ENCODE measurements around the gene MTOR. TPM values are rescaled to one million over a fixed set of nuclear protein-coding genes. Genes with fewer than 3 reads are reported as not detected.
A peak's percentile ranks its signal among the peaks of the same experiment; 100 is the strongest.

MTOR gene
- polyA plus RNA-seq, 1 of the 3 experiments (the other 2 are of a cell fraction): 20.9 TPM

GRCh38 chr1:11196945-11197344 lies 65.4 kb downstream of the MTOR start:
- Histone ChIP-seq H3K9me3 (no peaks in the 10 kb centered on the region), H3K4me2 (no peak overlapping the region), H4K20me1 (ENCODE audit: insufficient read depth) (no peaks in the 10 kb centered on the region), H3K4me1 (ENCODE audit: control insufficient read depth in 1 of 2, insufficient read depth in 2 of 2, low read depth in 1 of 2, low read length in 1 of 2) (peaks cover 0 to 10% of the 10 kb centered on the region in 2 experiments; a peak in 2 of 4 replicates), H3K36me3 (replicated peaks in 1 of 2; ENCODE audit: control insufficient read depth in 1 of 2, insufficient read depth in 2 of 2, low read length in 1 of 2) (peaks cover 26 to 56% of the 10 kb centered on the region in 2 experiments), H3K9me2 (no peaks in the 10 kb centered on the region), H2AFZ (ENCODE audit: low read depth) (no peak overlapping the region), H3K27me3 (ENCODE audit: insufficient read depth) (no peaks in the 10 kb centered on the region), H3K27ac (ENCODE audit: low read depth in 2 of 2, low read length in 1 of 2) (no peak overlapping the region), H3K9ac (no peak overlapping the region), H3F3A (replicated peaks; ENCODE audit: insufficient read depth) (no peaks in the 10 kb centered on the region), H3K79me2 (ENCODE audit: insufficient read depth) (no peaks in the 10 kb centered on the region; the same call in 1 of the 2 replicates), H3K4me3 (ENCODE audit: low read depth in 2 of 2, low read length in 1 of 2) (no peak overlapping the region)
- no peak for DNase-seq
- no peak for TF ChIP-seq MAX (IDR thresholded peaks at IDR 0.05; ENCODE audit: low read depth)
- POLR2A ChIA-PET: interaction anchor here (0.6 kb wide), 1 partner anchor 38 kb away, joined by 3 read pairs; no protein-coding TSS in a partner anchor
- WGBS (ENCODE audit: low lambda C conversion rate): 94% methylated on average over 2 of the region's 2 CpGs
- CTCF ChIA-PET: interaction anchor here (0.9 to 3.6 kb wide), 3 partner anchors 12 to 159 kb away, joined by 3 to 18 read pairs (median 3); no protein-coding TSS in a partner anchor

- no peak overlapping the region for H2AFZ ChIP-seq (ENCODE audit: low read depth)
- H3K9me2 ChIP-seq: no peaks in the 10 kb centered on the region
- no peaks in the 10 kb centered on the region for H4K20me1 ChIP-seq (ENCODE audit: insufficient read depth)
- CTCF ChIA-PET: interaction anchor here (0.5 to 1.4 kb wide), 2 partner anchors 451 to 1528 kb away, joined by 3 read pairs; no protein-coding TSS in a partner anchor
- no peak overlapping the region for H3K4me2 ChIP-seq
- H3K9me3 ChIP-seq: no peaks in the 10 kb centered on the region
- peaks cover 0 to 10% of the 10 kb centered on the region in 2 experiments; a peak in 2 of 4 replicates for H3K4me1 ChIP-seq (ENCODE audit: control insufficient read depth in 1 of 2, insufficient read depth in 2 of 2, low read depth in 1 of 2, low read length in 1 of 2)
- TF ChIP-seq EP300 (IDR thresholded peaks at IDR 0.05; ENCODE audit: borderline replicate concordance in 1 of 2, low read depth in 1 of 2, low read length in 1 of 2) (no peak), REST (IDR thresholded peaks at IDR 0.05; ENCODE audit: low read depth, low read length) (peak; percentile 92)
- no peaks in the 10 kb centered on the region for H3K27me3 ChIP-seq (ENCODE audit: insufficient read depth)
- H3K4me3 ChIP-seq (ENCODE audit: low read depth in 2 of 2, low read length in 1 of 2): no peak overlapping the region
- peaks cover 39 to 68% of the 10 kb centered on the region in 2 experiments for H3K36me3 ChIP-seq (replicated peaks in 1 of 2; ENCODE audit: control insufficient read depth in 1 of 2, insufficient read depth in 2 of 2, low read length in 1 of 2)
- 98% methylated on average over 14 of the region's 14 CpGs for WGBS (ENCODE audit: low lambda C conversion rate)
- no peak for DNase-seq
- no peak overlapping the region for H3K27ac ChIP-seq (ENCODE audit: low read depth in 2 of 2, low read length in 1 of 2)
- no peaks in the 10 kb centered on the region; the same call in 1 of the 2 replicates for H3K79me2 ChIP-seq (ENCODE audit: insufficient read depth)
- POLR2A ChIA-PET: no interaction called here
- no peak overlapping the region for H3K9ac ChIP-seq
- H3F3A ChIP-seq (replicated peaks; ENCODE audit: insufficient read depth): no peaks in the 10 kb centered on the region
Measured at GRCh38 chr1:11194407-11195176, 67.8 kb downstream of the MTOR start.

- Histone ChIP-seq H3K27me3 (ENCODE audit: insufficient read depth) (no peaks in the 10 kb centered on the region), H3F3A (replicated peaks; ENCODE audit: insufficient read depth) (no peaks in the 10 kb centered on the region), H3K9me2 (no peaks in the 10 kb centered on the region), H4K20me1 (ENCODE audit: insufficient read depth) (no peaks in the 10 kb centered on the region), H3K9ac (no peak overlapping the region), H3K79me2 (ENCODE audit: insufficient read depth) (no peaks in the 10 kb centered on the region; the same call in 1 of the 2 replicates), H3K27ac (ENCODE audit: low read depth in 2 of 2, low read length in 1 of 2) (no peak overlapping the region), H3K4me2 (no peak overlapping the region), H3K36me3 (replicated peaks in 1 of 2; ENCODE audit: control insufficient read depth in 1 of 2, insufficient read depth in 2 of 2, low read length in 1 of 2) (peaks cover 29 to 62% of the 10 kb centered on the region in 2 experiments), H3K4me3 (ENCODE audit: low read depth in 2 of 2, low read length in 1 of 2) (no peak overlapping the region), H2AFZ (ENCODE audit: low read depth) (no peak overlapping the region), H3K4me1 (ENCODE audit: control insufficient read depth in 1 of 2, insufficient read depth in 2 of 2, low read depth in 1 of 2, low read length in 1 of 2) (no peaks in the 10 kb centered on the region; a peak in 1 of 4 replicates), H3K9me3 (no peaks in the 10 kb centered on the region)
- WGBS (ENCODE audit: low lambda C conversion rate): 97% methylated on average over 8 of the region's 11 CpGs
- DNase-seq: no peak
- TF ChIP-seq JUND (IDR thresholded peaks at IDR 0.05) (no peak), MAX (IDR thresholded peaks at IDR 0.05; ENCODE audit: low read depth) (no peak), MXI1 (IDR thresholded peaks at IDR 0.05; ENCODE audit: low read depth, low read length) (no peak), CTCF (IDR thresholded peaks at IDR 0.05) (no peak), CHD2 (IDR thresholded peaks at IDR 0.05; ENCODE audit: low read length, partially characterized antibody) (no peak), TAF1 (IDR thresholded peaks at IDR 0.05; ENCODE audit: borderline replicate concordance, low read depth, low read length) (no peak), GABPA (IDR thresholded peaks at IDR 0.05; ENCODE audit: low read depth) (no peak), RCOR1 (IDR thresholded peaks at IDR 0.05; ENCODE audit: low read length) (no peak)
- POLR2A ChIA-PET: no interaction called here
- CTCF ChIA-PET: interaction anchor here (1.2 kb wide), 1 partner anchor 156 kb away, joined by 3 read pairs; no protein-coding TSS in a partner anchor
Measured at GRCh38 chr1:11193376-11193775, 69.0 kb downstream of the MTOR start.
